A549 (cell line): Measurements from ENCODE around the gene ACBD6. TPM values are rescaled to one million over a fixed set of nuclear protein-coding genes. Genes with fewer than 3 reads are reported as not detected.
"Not testable (repeated sequence)": the region's sequence is repeated elsewhere in the genome, so short reads cannot be mapped to it uniquely, and the experiment has no call there.

Experiments used
- ATAC-seq, 2 experiments: fragments of 200-7000 bp in 1 of 2; fragments of >200 bp in 1 of 2; cut with Nextera tagmentation in 1 of 2; cut with Tn5 transposase in 1 of 2; 3 replicates each; pipeline versions ENCODE4 v1.8.0 to v1.9.1; 2018 to 2020; ENCODE audit warnings: mild to moderate bottlenecking in 1 of 2, moderate library complexity in 1 of 2
- CTCF ChIA-PET: fragments of 300-600 bp; sonication (Branson Sonifier 250); formaldehyde crosslinking; extraction: SDS; loops from one replicate; lab custom pipeline; 2021; ENCODE audit warnings: antibody characterized with exemption, inconsistent platforms; lab: Yijun Ruan, JAX
- POLR2A ChIA-PET: fragments of 350-600 bp; formaldehyde crosslinking; extraction: SDS; loops from one replicate; lab custom pipeline; 2021; ENCODE audit warnings: antibody characterized with exemption, inconsistent platforms; lab: Yijun Ruan, JAX
- DNase-seq, 2 experiments: peaks; one replicate each; pipeline versions ENCODE4 v3.0.0 to v3.0.0-alpha.2; 2011 to 2016; ENCODE audit warnings: low read depth in 1 of 2, low spot score in 1 of 2
- FAIRE-seq: peaks from 2 replicates; lab custom pipeline; 2011; peaks lifted over from hg19 to GRCh38; lab: Jason Lieb, UNC
- H3K27ac ChIP-seq, 2 experiments: fragments of >200 bp; sonication (Bioruptor Twin); formaldehyde crosslinking; 3 replicates each; pipeline ENCODE4 v1.5.1; 2016 to 2017
- H3K4me1 ChIP-seq: fragments of >200 bp; sonication (Bioruptor Twin); formaldehyde crosslinking; 3 replicates; pipeline ENCODE4 v1.6.1; 2016
- H3K4me2 ChIP-seq: fragments of >200 bp; sonication (Bioruptor Twin); formaldehyde crosslinking; 3 replicates; pipeline ENCODE4 v1.6.1; 2016
- H3K4me3 ChIP-seq: fragments of >200 bp; sonication (Bioruptor Twin); formaldehyde crosslinking; 3 replicates; pipeline ENCODE4 v1.5.1; 2016
- H3K9me3 ChIP-seq: fragments of >200 bp; sonication (Bioruptor Twin); formaldehyde crosslinking; 3 replicates; pipeline ENCODE4 v1.6.1; 2016
- CHD4 ChIP-seq: fragments of 200-600 bp; sonication (generic); IDR thresholded peaks from 2 replicates; pipeline ENCODE4 v1.6.1; 2016; ENCODE audit warnings: antibody characterized with exemption, mild to moderate bottlenecking, borderline replicate concordance
- CTCF ChIP-seq: fragments of >200 bp; sonication (Bioruptor Twin); formaldehyde crosslinking; IDR thresholded peaks from 3 replicates; pipeline ENCODE4 v1.5.1; 2016
- E2F6 ChIP-seq: IDR thresholded peaks from 2 replicates; pipeline ENCODE4 v1.6.1; 2012; ENCODE audit warnings: low read depth, borderline replicate concordance
- EHMT2 ChIP-seq: fragments of 200-600 bp; sonication (generic); IDR thresholded peaks from 2 replicates; pipeline ENCODE4 v1.6.1; 2016; ENCODE audit warnings: antibody characterized with exemption, low read depth, mild to moderate bottlenecking, moderate library complexity
- GATA3 ChIP-seq: IDR thresholded peaks from 2 replicates; pipeline ENCODE4 v1.6.1; 2012; ENCODE audit warnings: borderline replicate concordance
- RAD21 ChIP-seq, 2 experiments: fragments of >200 bp in 1 of 2; sonication (Bioruptor Twin) in 1 of 2; formaldehyde crosslinking in 1 of 2; IDR thresholded peaks in 1 of 2; conservative IDR thresholded peaks in 1 of 2; 2 replicates in 1 of 2; 3 replicates in 1 of 2; pipeline ENCODE4 v1.6.1; 2012 to 2018; ENCODE audit warnings: inconsistent platforms in 1 of 2
- RARB ChIP-seq: fragments of 250-450 bp; sonication (Bioruptor Pico); IDR thresholded peaks from 2 replicates; pipeline ENCODE4 v1.8.0; 2021; ENCODE audit warnings: mild to moderate bottlenecking, moderate library complexity
- RFX5 ChIP-seq: fragments of 450-650 bp; IDR thresholded peaks from 2 replicates; pipeline ENCODE4 v1.7.1; 2014; ENCODE audit warnings: antibody characterized with exemption, mild to moderate bottlenecking, moderate library complexity
- SMC3 ChIP-seq: fragments of >200 bp; sonication (Bioruptor Twin); formaldehyde crosslinking; IDR thresholded peaks from 3 replicates; pipeline ENCODE4 v1.6.1; 2018; ENCODE audit warnings: inconsistent platforms
- SREBF2 ChIP-seq: fragments of 450-650 bp; IDR thresholded peaks from 2 replicates; pipeline ENCODE4 v1.6.1; 2014; ENCODE audit warnings: mild to moderate bottlenecking, moderate library complexity
- WGBS: methylation state at CpG from one replicate; pipeline ENCODE4 v1.1.6; 2017; ENCODE audit errors: missing lambda C conversion rate; 5-methylcytosine and 5-hydroxymethylcytosine counted together
- polyA plus RNA-seq, 4 experiments: library from polyadenylated mRNA; depleted of rRNA in 3 of 4; stranded (reverse); fragments of >200 nt; fragmentation: RNase III in 1 of 4; extraction: RNeasy Plus Mini Kit Qiagen cat#74134 plus additional on column Dnase treatment in 1 of 4; gene quantifications; 2 replicates in 3 of 4; 3 replicates in 1 of 4; pipeline ENCODE4 v1.2.3, GENCODE V29; 2011 to 2017

Gene ACBD6
- polyA plus RNA-seq, 2 of the 4 experiments (the other 2 are of a cell fraction) = 61.4 to 91.3 TPM

- no peak overlapping the region for H3K4me3 ChIP-seq
- no peak for ATAC-seq
- 92% methylated on average over 3 of the region's 3 CpGs for whole genome bisulfite sequencing
- TF ChIP-seq SREBF2 (no peak), CHD4 (no peak)
- TF ChIP-seq, all 56 proteins: peak for 0
- POLR2A ChIA-PET = no interaction called here
- CTCF ChIA-PET = interaction anchor here (0.8 kb wide), 1 partner anchor 68 kb away, joined by 3 read pairs; no protein-coding TSS in a partner anchor
- Histone ChIP-seq H3K4me2 (no peak overlapping the region), H3K4me1 (no peaks in the 10 kb centered on the region), H3K9me3 (no peaks in the 10 kb centered on the region), H3K27ac (no peak overlapping the region)
- DNase-seq (no peak), FAIRE-seq (no peak)
Observed at GRCh38 chr1:180424848-180425457, 77.4 kb downstream of the ACBD6 start.

GRCh38 chr1:180421614-180422013, 80.8 kb downstream of the ACBD6 start:
- CTCF ChIA-PET = interaction anchor here (0.6 to 1.5 kb wide), 3 partner anchors 14 to 742 kb away, joined by 3 read pairs; no protein-coding TSS in a partner anchor
- POLR2A ChIA-PET = no interaction called here
- DNase-seq (no peak), ATAC-seq (no peak), FAIRE-seq (no peak)
- Histone ChIP-seq H3K27ac (no peak overlapping the region), H3K9me3 (no peaks in the 10 kb centered on the region), H3K4me1 (no peaks in the 10 kb centered on the region), H3K4me2 (no peak overlapping the region), H3K4me3 (no peak overlapping the region)
- WGBS = 94% methylated on average over 1 of the region's 1 CpG
- TF ChIP-seq E2F6 (no peak), RFX5 (no peak)

- H3K4me1 ChIP-seq, POLR2A ChIA-PET, H3K4me3 ChIP-seq, H3K9me3 ChIP-seq, FAIRE-seq, H3K27ac ChIP-seq, H3K4me2 ChIP-seq, DNase-seq, ATAC-seq: not testable (repeated sequence)
- CTCF ChIA-PET = interaction anchor here (0.6 to 0.9 kb wide), 3 partner anchors 169 to 743 kb away, joined by 3 read pairs; no protein-coding TSS in a partner anchor
- WGBS = 94% methylated on average over 1 of the region's 1 CpG
Observed at GRCh38 chr1:180421145-180421544, 81.2 kb downstream of the ACBD6 start.

- peak; percentile 33 to 53 for DNase-seq
- TF ChIP-seq SMC3 (peak; percentile 57), RAD21 (conservative IDR thresholded peaks at IDR 0.05 in 1 of 2, IDR thresholded peaks at IDR 0.05 in 1 of 2) (peak; percentile 68 to 82), EHMT2 (no peak), CTCF (peak; percentile 71), E2F6 (no peak), RARB (no peak), GATA3 (no peak)
- Histone ChIP-seq H3K4me2 (no peak overlapping the region), H3K9me3 (no peaks in the 10 kb centered on the region), H3K4me3 (no peak overlapping the region), H3K27ac (no peak overlapping the region), H3K4me1 (no peaks in the 10 kb centered on the region)
- peak; percentile 79 for FAIRE-seq
- WGBS = 45% methylated on average over 2 of the region's 2 CpGs
- ChIA-PET POLR2A (no interaction called here), CTCF (interaction anchor here (1.0 to 2.6 kb wide), 5 partner anchors 9 to 228 kb away, joined by 3 to 7 read pairs (median 3); no protein-coding TSS in a partner anchor)
- peak in 1 of 2 experiments; percentile 65; a peak in 3 of 6 replicates for ATAC-seq
Observed at GRCh38 chr1:180415985-180416633, 86.3 kb downstream of the ACBD6 start.
